Fibroblast of the aortic adventitia (primary cell): ENCODE data around the gene TBC1D4. TPM values are rescaled to one million over a fixed set of nuclear protein-coding genes. Genes with fewer than 3 reads are reported as not detected.
A peak's percentile ranks its signal among the peaks of the same experiment; 100 is the strongest.

Experiments
- DNase-seq: peaks from one replicate; pipeline ENCODE4 v3.0.0-alpha.2; 2010; ENCODE audit warnings: low read depth
- H3K4me3 ChIP-seq: 2 replicates; pipeline ENCODE4 v1.5.1; 2011; ENCODE audit warnings: low read depth, mild to moderate bottlenecking, control low read depth, low read length, moderate library complexity
- total RNA-seq: library from RNA; depleted of rRNA; stranded (reverse); fragments of >200 nt; gene quantifications from 2 replicates; pipeline ENCODE4 v1.2.3, GENCODE V29; 2012; ENCODE audit warnings: low replicate concordance
- TF ChIP-seq, protein P1 (sequence below): IDR thresholded peaks from 2 replicates; pipeline ENCODE4 v1.5.1; 2011; ENCODE audit warnings: mild to moderate bottlenecking, low read length, control low read depth, inconsistent platforms; ENCODE audit not compliant: insufficient read depth

Gene TBC1D4
- total RNA-seq, 1 donor = 9.5 TPM

GRCh38 chr13:75430436-75431209 is 51.3 kb downstream of the TBC1D4 start:
- TF ChIP-seq, protein P1, sequence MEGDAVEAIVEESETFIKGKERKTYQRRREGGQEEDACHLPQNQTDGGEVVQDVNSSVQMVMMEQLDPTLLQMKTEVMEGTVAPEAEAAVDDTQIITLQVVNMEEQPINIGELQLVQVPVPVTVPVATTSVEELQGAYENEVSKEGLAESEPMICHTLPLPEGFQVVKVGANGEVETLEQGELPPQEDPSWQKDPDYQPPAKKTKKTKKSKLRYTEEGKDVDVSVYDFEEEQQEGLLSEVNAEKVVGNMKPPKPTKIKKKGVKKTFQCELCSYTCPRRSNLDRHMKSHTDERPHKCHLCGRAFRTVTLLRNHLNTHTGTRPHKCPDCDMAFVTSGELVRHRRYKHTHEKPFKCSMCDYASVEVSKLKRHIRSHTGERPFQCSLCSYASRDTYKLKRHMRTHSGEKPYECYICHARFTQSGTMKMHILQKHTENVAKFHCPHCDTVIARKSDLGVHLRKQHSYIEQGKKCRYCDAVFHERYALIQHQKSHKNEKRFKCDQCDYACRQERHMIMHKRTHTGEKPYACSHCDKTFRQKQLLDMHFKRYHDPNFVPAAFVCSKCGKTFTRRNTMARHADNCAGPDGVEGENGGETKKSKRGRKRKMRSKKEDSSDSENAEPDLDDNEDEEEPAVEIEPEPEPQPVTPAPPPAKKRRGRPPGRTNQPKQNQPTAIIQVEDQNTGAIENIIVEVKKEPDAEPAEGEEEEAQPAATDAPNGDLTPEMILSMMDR = no peak
- no peak overlapping the region for H3K4me3 ChIP-seq
- DNase-seq = no peak

DNA sequence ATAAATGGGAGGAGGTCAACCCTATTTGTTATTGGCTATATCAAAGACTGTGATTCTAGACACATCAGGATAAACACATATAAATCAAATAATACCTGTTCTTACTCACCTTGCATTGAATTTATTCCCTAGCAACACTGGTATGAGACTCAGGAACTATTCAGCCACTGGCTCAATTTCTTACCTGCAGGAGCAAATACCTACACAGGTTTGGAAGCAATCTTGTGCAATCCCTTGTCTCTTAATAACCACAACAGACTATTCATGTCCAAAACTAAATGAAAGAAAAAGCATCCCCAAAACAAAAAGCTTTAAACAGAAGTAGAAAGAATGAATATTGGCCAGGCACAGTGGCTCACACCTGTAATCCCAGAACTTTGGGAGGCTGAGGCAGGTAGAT is 55.5 kb downstream of the TBC1D4 start:
- no peak overlapping the region for H3K4me3 ChIP-seq
- DNase-seq = no peak
- TF ChIP-seq, protein P1 = no peak

- DNase-seq = peak; percentile 7
- no peak overlapping the region for H3K4me3 ChIP-seq
- TF ChIP-seq, protein P1 = no peak
Observed at GRCh38 chr13:75425216-75426009, 56.6 kb downstream of the TBC1D4 start.

DNA sequence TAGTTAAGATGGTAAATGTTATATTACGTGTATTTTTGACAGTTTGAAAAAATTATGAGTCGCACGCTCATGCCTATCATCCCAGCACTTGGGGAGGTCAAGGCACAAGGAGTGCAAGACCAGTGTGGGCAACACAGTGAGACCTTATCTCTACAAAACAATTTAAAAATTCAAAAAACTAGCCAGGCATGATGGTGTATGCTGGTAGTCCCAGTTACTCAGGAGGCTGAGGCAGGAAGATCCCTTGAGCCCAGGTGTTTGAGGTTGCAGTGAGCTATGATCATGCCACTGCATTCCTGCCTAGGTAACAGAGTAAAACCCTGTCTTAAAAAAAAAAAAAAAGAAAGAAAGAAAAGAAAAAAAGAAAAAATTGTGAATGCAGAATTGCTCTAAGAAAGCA is 58.0 kb downstream of the TBC1D4 start:
- TF ChIP-seq, protein P1 = no peak
- no peak overlapping the region for H3K4me3 ChIP-seq
- no peak for DNase-seq

- no peak for DNase-seq
- H3K4me3 ChIP-seq = no peak overlapping the region
- TF ChIP-seq, protein P1 = no peak
Observed at GRCh38 chr13:75422028-75422427, 59.9 kb downstream of the TBC1D4 start.

DNA sequence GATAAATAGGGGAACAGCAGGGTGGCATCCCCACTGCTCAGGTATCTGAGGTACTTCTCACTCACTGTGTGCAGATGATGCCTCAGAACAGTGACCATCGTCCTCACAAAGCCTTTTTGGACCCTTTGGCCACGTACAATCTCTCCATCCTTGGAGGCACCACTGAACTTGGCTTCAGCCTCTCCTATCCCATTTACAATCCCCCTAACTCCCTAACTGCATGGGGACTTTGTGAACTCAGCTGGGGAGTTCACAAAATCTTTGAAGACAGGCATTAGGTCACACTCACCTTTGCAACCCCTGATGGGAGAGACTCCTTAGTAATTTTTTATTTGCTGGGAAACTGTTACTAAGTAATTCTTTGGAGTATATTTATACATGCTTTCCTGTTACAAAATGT is 60.8 kb downstream of the TBC1D4 start:
- TF ChIP-seq, protein P1 = no peak
- no peak overlapping the region for H3K4me3 ChIP-seq
- DNase-seq = no peak
